Glutamatergic neuron (in vitro differentiated cells): ENCODE measurements around the gene CERS6. TPM values are rescaled to one million over a fixed set of nuclear protein-coding genes. Genes with fewer than 3 reads are reported as not detected.
A peak's percentile ranks its signal among the peaks of the same experiment; 100 is the strongest.

Source experiments
- DNase-seq: peaks from one replicate; pipeline ENCODE4 v3.0.0; 2022
- H3K27ac Mint-ChIP-seq: one replicate; pipeline ENCODE4 v1.8.0; 2020; ENCODE audit warnings: mild to moderate bottlenecking, mixed read lengths, inconsistent platforms; ENCODE audit not compliant: unreplicated experiment
- H3K27me3 Mint-ChIP-seq: one replicate; pipeline ENCODE4 v1.8.0; 2020; ENCODE audit warnings: mild to moderate bottlenecking, moderate library complexity, mixed read lengths, inconsistent platforms; ENCODE audit not compliant: unreplicated experiment
- H3K36me3 Mint-ChIP-seq: one replicate; pipeline ENCODE4 v1.8.0; 2020; ENCODE audit warnings: mild to moderate bottlenecking, mixed read lengths, inconsistent platforms; ENCODE audit not compliant: unreplicated experiment
- H3K4me1 Mint-ChIP-seq: one replicate; pipeline ENCODE4 v1.8.0; 2020; ENCODE audit warnings: mild to moderate bottlenecking, low read depth, mixed read lengths, inconsistent platforms; ENCODE audit not compliant: unreplicated experiment
- H3K4me3 Mint-ChIP-seq: one replicate; pipeline ENCODE4 v1.8.0; 2020; ENCODE audit warnings: mild to moderate bottlenecking, mixed read lengths, inconsistent platforms; ENCODE audit not compliant: unreplicated experiment
- H3K9me3 Mint-ChIP-seq: one replicate; pipeline ENCODE4 v1.8.0; 2020; ENCODE audit warnings: mild to moderate bottlenecking, moderate library complexity, mixed read lengths, inconsistent platforms; ENCODE audit not compliant: unreplicated experiment
- total RNA-seq: library from RNA; stranded (reverse); fragmentation: NEBNext Ultra II Directional; extraction: Animal tissue kit (Norgen Biotek cat#: 25700); gene quantifications from one replicate; pipeline ENCODE4 v1.2.1, GENCODE V29; 2021; ENCODE audit not compliant: unreplicated experiment
- TF ChIP-seq, protein P1 (sequence below): fragments of 200-600 bp; sonication (generic); IDR thresholded peaks from one replicate; pipeline ENCODE4 v1.5.0; 2021; ENCODE audit not compliant: partially characterized antibody, unreplicated experiment

The CERS6 gene
- total RNA-seq, 1 donor from 2014 or later: 143 TPM

DNA sequence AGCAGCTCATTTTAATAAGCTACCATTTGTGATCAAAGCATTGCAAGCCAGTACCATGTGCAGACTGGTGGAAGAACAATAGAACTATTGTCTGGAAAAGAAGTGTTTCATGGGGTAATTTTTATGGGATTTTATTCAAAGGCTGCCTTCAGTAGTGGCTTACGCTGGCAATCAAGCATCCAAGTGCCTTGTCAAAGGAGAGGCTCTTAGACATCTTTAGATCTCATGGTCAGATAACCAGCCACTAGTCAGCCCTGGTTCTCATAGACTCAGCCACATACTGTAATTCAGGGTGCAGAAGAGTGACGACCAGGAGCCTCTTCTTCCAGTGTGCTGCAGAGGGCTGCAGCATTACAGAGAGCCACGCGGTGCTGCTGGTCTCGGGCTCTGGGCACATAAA is 247.9 kb downstream of the CERS6 start:
- peaks cover 48% of the 10 kb centered on the region for H3K4me1 Mint-ChIP-seq
- H3K4me3 Mint-ChIP-seq: no peak overlapping the region
- peak overlapping the region; percentile 6 for H3K27ac Mint-ChIP-seq
- peaks cover 1% of the 10 kb centered on the region for H3K36me3 Mint-ChIP-seq
- H3K9me3 Mint-ChIP-seq: peaks cover 10% of the 10 kb centered on the region
- TF ChIP-seq, protein P1, sequence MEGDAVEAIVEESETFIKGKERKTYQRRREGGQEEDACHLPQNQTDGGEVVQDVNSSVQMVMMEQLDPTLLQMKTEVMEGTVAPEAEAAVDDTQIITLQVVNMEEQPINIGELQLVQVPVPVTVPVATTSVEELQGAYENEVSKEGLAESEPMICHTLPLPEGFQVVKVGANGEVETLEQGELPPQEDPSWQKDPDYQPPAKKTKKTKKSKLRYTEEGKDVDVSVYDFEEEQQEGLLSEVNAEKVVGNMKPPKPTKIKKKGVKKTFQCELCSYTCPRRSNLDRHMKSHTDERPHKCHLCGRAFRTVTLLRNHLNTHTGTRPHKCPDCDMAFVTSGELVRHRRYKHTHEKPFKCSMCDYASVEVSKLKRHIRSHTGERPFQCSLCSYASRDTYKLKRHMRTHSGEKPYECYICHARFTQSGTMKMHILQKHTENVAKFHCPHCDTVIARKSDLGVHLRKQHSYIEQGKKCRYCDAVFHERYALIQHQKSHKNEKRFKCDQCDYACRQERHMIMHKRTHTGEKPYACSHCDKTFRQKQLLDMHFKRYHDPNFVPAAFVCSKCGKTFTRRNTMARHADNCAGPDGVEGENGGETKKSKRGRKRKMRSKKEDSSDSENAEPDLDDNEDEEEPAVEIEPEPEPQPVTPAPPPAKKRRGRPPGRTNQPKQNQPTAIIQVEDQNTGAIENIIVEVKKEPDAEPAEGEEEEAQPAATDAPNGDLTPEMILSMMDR: no peak
- peaks cover 6% of the 10 kb centered on the region for H3K27me3 Mint-ChIP-seq
- no peak for DNase-seq

DNA sequence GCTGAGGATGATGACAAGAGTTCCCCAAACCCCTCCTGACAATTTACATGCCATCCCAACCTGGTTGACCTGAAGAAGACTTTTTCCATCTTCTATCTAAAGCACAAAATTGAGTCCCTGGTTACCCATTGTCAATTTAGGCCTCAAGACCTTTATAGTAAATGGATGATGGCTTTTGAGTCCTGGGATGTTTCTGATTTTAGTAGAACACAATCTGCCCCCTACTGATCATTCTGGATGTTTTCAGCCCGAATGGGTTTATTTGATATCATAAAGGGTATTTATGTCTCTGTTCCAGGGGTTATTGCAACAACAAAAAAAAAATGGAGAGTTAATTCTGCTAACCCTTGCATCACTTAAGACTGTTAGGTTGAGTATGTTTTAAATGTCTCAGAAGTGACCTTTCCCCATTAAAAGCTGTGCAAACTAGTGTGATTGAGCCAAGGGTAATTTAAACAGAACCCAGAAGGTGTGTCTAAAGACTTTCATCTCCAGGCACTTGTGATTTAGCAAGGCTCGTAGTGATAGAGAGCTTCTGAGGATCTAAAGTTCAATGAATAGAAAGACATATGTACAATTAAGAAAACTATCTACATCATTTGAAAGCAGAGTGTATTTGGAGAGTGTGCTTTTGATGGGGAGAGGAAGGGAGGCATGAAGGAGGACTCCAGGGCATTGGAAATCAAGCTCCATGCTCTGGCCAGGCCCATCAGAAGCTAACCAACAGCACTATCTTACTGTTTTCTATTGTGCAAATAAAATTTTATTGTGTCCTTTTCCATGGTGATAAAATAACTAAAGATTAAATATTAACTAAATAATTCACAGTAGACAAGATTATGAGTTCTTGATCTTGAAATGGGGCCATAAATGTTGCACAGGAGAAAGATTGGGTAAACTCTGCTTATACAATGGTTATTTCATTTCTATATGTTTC is 249.7 kb downstream of the CERS6 start:
- Mint-ChIP-seq H3K27me3 (no peaks in the 10 kb centered on the region), H3K27ac (peak overlapping the region; percentile 50), H3K9me3 (peaks cover 2% of the 10 kb centered on the region), H3K4me1 (peaks cover 32% of the 10 kb centered on the region), H3K4me3 (no peak overlapping the region), H3K36me3 (no peaks in the 10 kb centered on the region)
- TF ChIP-seq, protein P1: peak; percentile 39
- no peak for DNase-seq

DNA sequence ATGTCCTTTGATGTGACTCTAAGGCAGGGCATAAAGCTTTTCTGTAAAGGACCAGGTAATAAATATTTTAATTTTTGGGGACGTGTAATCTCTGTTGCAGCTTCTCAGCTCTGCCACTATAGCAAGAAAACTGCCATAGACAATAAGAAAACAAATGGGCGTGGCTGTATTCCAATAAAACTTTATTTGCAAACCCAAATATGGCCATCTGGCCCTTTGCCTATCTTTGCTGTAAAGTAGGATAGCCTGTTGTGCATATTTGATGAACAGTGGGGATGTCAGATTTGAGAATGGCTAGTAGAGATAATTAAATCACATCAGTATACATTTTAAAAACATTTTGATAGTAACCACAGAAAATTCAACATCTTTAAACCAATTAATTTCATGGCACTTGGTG is 250.7 kb downstream of the CERS6 start:
- TF ChIP-seq, protein P1: no peak
- no peak for DNase-seq

DNA sequence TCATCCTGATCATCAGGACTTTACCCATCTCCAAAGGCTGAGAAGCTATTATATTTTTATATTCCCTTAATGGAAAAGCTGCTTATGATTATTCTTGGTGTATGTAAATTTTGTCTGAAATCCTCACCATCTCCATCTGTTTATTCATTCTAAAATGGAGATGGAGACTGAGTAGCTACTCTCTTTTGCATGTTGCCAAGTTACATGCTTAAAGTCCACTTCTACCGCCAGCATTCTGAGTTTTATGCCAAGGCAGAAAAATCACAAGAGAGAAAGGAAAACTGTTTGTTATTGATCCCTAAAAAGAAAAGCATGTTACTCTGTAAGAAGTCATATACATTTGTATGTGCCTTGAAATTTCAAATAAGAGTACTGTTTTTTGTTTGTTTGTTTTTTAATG is 252.0 kb downstream of the CERS6 start:
- H3K36me3 Mint-ChIP-seq: no peaks in the 10 kb centered on the region
- H3K9me3 Mint-ChIP-seq: no peaks in the 10 kb centered on the region
- DNase-seq: no peak
- no peak overlapping the region for H3K27ac Mint-ChIP-seq
- H3K27me3 Mint-ChIP-seq: no peaks in the 10 kb centered on the region
- no peak overlapping the region for H3K4me3 Mint-ChIP-seq
- TF ChIP-seq, protein P1: no peak
- H3K4me1 Mint-ChIP-seq: peaks cover 26% of the 10 kb centered on the region

More for the DNA sequence above, 250.7 kb downstream of the CERS6 start:
- Mint-ChIP-seq H3K9me3 (no peaks in the 10 kb centered on the region), H3K4me1 (peaks cover 26% of the 10 kb centered on the region), H3K27me3 (no peaks in the 10 kb centered on the region), H3K4me3 (no peak overlapping the region), H3K27ac (no peak overlapping the region), H3K36me3 (no peaks in the 10 kb centered on the region)

DNA sequence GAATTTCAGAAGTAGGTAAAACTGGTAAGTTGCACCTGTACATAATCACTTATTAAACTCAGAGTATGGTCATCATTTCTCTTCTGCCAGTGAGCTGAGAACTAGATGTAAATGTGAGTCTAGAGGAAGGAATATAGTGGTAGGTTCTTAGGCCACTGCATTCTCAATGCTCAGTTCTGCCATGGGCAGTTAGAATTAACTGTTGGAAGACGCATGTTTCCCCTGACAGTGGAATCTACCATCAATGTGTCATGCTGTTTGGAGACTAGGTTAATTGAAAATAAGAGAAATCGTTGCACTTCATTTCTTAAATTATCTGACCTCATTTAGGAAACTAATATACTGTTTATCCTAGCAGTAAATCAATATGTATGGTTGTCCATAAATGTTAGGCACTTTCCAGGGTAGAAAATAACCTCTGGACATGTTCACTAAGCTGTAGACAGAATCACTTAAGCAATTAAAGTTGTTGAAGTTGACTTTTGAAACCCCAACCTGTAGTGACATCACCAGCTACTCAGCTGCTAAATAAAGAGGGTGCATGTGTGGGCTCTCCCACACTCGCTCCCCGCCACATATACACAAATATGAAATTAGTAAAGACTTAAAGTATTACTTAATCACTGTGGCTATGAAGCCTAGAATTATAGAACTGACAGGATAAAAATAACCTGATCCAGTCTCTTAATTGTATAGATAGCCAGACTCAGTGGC is 254.8 kb downstream of the CERS6 start:
- TF ChIP-seq, protein P1: no peak
- no peak overlapping the region for H3K4me3 Mint-ChIP-seq
- H3K36me3 Mint-ChIP-seq: no peaks in the 10 kb centered on the region
- no peak for DNase-seq
- no peak overlapping the region for H3K27ac Mint-ChIP-seq
- H3K4me1 Mint-ChIP-seq: peaks cover 6% of the 10 kb centered on the region
- no peaks in the 10 kb centered on the region for H3K27me3 Mint-ChIP-seq
- no peaks in the 10 kb centered on the region for H3K9me3 Mint-ChIP-seq
